ENCODE data around the gene COLEC12. TPM values are rescaled to one million over a fixed set of nuclear protein-coding genes. Genes with fewer than 3 reads are reported as not detected.

COLEC12 gene
- total RNA-seq, 1 experiment from 2014 or later = 0.03 TPM

- POLR2A ChIA-PET = no interaction called here
- DNase-seq (ENCODE audit: low read depth, low spot score) (no peak), ATAC-seq (no peak)
- CTCF ChIA-PET = no interaction called here
- Histone ChIP-seq H3K27ac (ENCODE audit: low read length) (no peak overlapping the region), H3K36me3 (ENCODE audit: control insufficient read depth, insufficient read depth, low read length) (no peaks in the 10 kb centered on the region), H3K4me1 (ENCODE audit: control insufficient read depth, insufficient read depth, low read length) (peaks cover 8% of the 10 kb centered on the region; the same call in 1 of the 2 replicates), H3K27me3 (ENCODE audit: control insufficient read depth, insufficient read depth, low read length) (peaks cover 13% of the 10 kb centered on the region), H3K4me3 (ENCODE audit: low read depth in 2 of 2, low read length in 2 of 2) (no peak overlapping the region), H3K9me3 (ENCODE audit: control insufficient read depth, insufficient read depth, low read depth, low read length) (no peaks in the 10 kb centered on the region)
- in situ Hi-C loops (cut with HindIII; ENCODE audit: low pct_unique_long_range_greater_than_20kb, low sequenced_read_pairs) (no loop called here), intact Hi-C loops (cut with micrococcal nuclease; ENCODE audit: unreplicated experiment) (no loop called here)
- no TSS peak for BruUV-seq (replicated peaks)
- no peak for TF ChIP-seq SIN3A (IDR thresholded peaks at IDR 0.05; ENCODE audit: borderline replicate concordance, insufficient read depth, low read depth, low read length)
- TF ChIP-seq TCF7L2 (IDR thresholded peaks at IDR 0.05; ENCODE audit: low read depth, low read length) = no peak
- no peak for TF ChIP-seq CTCF (IDR thresholded peaks at IDR 0.05)
- TF ChIP-seq POLR2AphosphoS5 (IDR thresholded peaks at IDR 0.05; ENCODE audit: low read depth, low read length) = no peak
- TF ChIP-seq REST (IDR thresholded peaks at IDR 0.05; ENCODE audit: insufficient read depth in 1 of 2, low read depth in 2 of 2, low read length in 1 of 2) = no peak
These were observed 5.0 kb downstream of the COLEC12 start for GRCh38 chr18:495452-495851.

- no peak overlapping the region for H3K4me3 ChIP-seq (ENCODE audit: low read depth in 2 of 2, low read length in 2 of 2)
- CTCF ChIA-PET = no interaction called here
- DNase-seq (ENCODE audit: low read depth, low spot score) (no peak), ATAC-seq (no peak)
- H3K27me3 ChIP-seq (ENCODE audit: control insufficient read depth, insufficient read depth, low read length) = peaks cover 13% of the 10 kb centered on the region
- H3K9me3 ChIP-seq (ENCODE audit: control insufficient read depth, insufficient read depth, low read depth, low read length) = no peaks in the 10 kb centered on the region
- H3K4me1 ChIP-seq (ENCODE audit: control insufficient read depth, insufficient read depth, low read length) = peaks cover 8% of the 10 kb centered on the region; the same call in 1 of the 2 replicates
- no peaks in the 10 kb centered on the region for H3K36me3 ChIP-seq (ENCODE audit: control insufficient read depth, insufficient read depth, low read length)
- no TSS peak for BruUV-seq (replicated peaks)
- intact Hi-C loops (cut with micrococcal nuclease; ENCODE audit: unreplicated experiment) (no loop called here), in situ Hi-C loops (cut with HindIII; ENCODE audit: low pct_unique_long_range_greater_than_20kb, low sequenced_read_pairs) (no loop called here)
- no peak overlapping the region for H3K27ac ChIP-seq (ENCODE audit: low read length)
- POLR2A ChIA-PET = no interaction called here
- TF ChIP-seq REST (IDR thresholded peaks at IDR 0.05; ENCODE audit: insufficient read depth in 1 of 2, low read depth in 2 of 2, low read length in 1 of 2) (no peak), CTCF (IDR thresholded peaks at IDR 0.05) (no peak), POLR2AphosphoS5 (IDR thresholded peaks at IDR 0.05; ENCODE audit: low read depth, low read length) (no peak), SIN3A (IDR thresholded peaks at IDR 0.05; ENCODE audit: borderline replicate concordance, insufficient read depth, low read depth, low read length) (no peak), TCF7L2 (IDR thresholded peaks at IDR 0.05; ENCODE audit: low read depth, low read length) (no peak)
These were observed 5.5 kb downstream of the COLEC12 start for GRCh38 chr18:495017-495416.

Data from Panc1 (cell line).